Measurements from ENCODE around the gene SH3PXD2A.

Gene SH3PXD2A

GRCh38 chr10:103605359-103606096, 249.8 kb downstream of the SH3PXD2A start:
- FAIRE-seq (no peak), DNase-seq (ENCODE audit: insufficient read length, low spot score) (no peak)
- no peak for TF ChIP-seq POLR2A (IDR thresholded peaks at IDR 0.05; ENCODE audit: low read depth, low read length)

GRCh38 chr10:103603382-103603781, 252.0 kb downstream of the SH3PXD2A start:
- no peak for TF ChIP-seq POLR2A (IDR thresholded peaks at IDR 0.05; ENCODE audit: low read depth, low read length)
- no peak for FAIRE-seq
- DNase-seq (ENCODE audit: insufficient read length, low spot score), result no peak

GRCh38 chr10:103602852-103603155, 252.6 kb downstream of the SH3PXD2A start:
- DNase-seq (ENCODE audit: insufficient read length, low spot score) (no peak), FAIRE-seq (no peak)
- no peak for TF ChIP-seq POLR2A (IDR thresholded peaks at IDR 0.05; ENCODE audit: low read depth, low read length)

GRCh38 chr10:103602028-103602851, 253.1 kb downstream of the SH3PXD2A start:
- DNase-seq (ENCODE audit: insufficient read length, low spot score) (no peak), FAIRE-seq (no peak)
- TF ChIP-seq POLR2A (IDR thresholded peaks at IDR 0.05; ENCODE audit: low read depth, low read length), result no peak

- FAIRE-seq (no peak), DNase-seq (ENCODE audit: insufficient read length, low spot score) (no peak)
- TF ChIP-seq POLR2A (IDR thresholded peaks at IDR 0.05; ENCODE audit: low read depth, low read length), result no peak
Observed at GRCh38 chr10:103600956-103601569, 254.3 kb downstream of the SH3PXD2A start.

- DNase-seq (ENCODE audit: insufficient read length, low spot score), result no peak
- no peak for TF ChIP-seq POLR2A (IDR thresholded peaks at IDR 0.05; ENCODE audit: low read depth, low read length)
- no peak for FAIRE-seq
Observed at GRCh38 chr10:103600325-103600724, 255.1 kb downstream of the SH3PXD2A start.

- DNase-seq (ENCODE audit: insufficient read length, low spot score) (no peak), FAIRE-seq (no peak)
- no peak for TF ChIP-seq POLR2A (IDR thresholded peaks at IDR 0.05; ENCODE audit: low read depth, low read length)
Observed at GRCh38 chr10:103599907-103600306, 255.5 kb downstream of the SH3PXD2A start.

GRCh38 chr10:103599211-103599610, 256.2 kb downstream of the SH3PXD2A start:
- no peak for DNase-seq (ENCODE audit: insufficient read length, low spot score)
- no peak for TF ChIP-seq POLR2A (IDR thresholded peaks at IDR 0.05; ENCODE audit: low read depth, low read length)
- no peak for FAIRE-seq

GRCh38 chr10:103598654-103599115, 256.7 kb downstream of the SH3PXD2A start:
- FAIRE-seq (peak; percentile 23), DNase-seq (ENCODE audit: insufficient read length, low spot score) (peak; percentile 92)
- TF ChIP-seq POLR2A (IDR thresholded peaks at IDR 0.05; ENCODE audit: low read depth, low read length), result no peak

GRCh38 chr10:103597003-103597402, 258.4 kb downstream of the SH3PXD2A start:
- DNase-seq (ENCODE audit: insufficient read length, low spot score) (no peak), FAIRE-seq (no peak)
- TF ChIP-seq POLR2A (IDR thresholded peaks at IDR 0.05; ENCODE audit: low read depth, low read length), result no peak

GRCh38 chr10:103595933-103596726, 259.2 kb downstream of the SH3PXD2A start:
- no peak for TF ChIP-seq POLR2A (IDR thresholded peaks at IDR 0.05; ENCODE audit: low read depth, low read length)
- DNase-seq (ENCODE audit: insufficient read length, low spot score), result no peak
- no peak for FAIRE-seq

GRCh38 chr10:103593022-103593570, 262.3 kb downstream of the SH3PXD2A start:
- no peak for TF ChIP-seq POLR2A (IDR thresholded peaks at IDR 0.05; ENCODE audit: low read depth, low read length)
- DNase-seq (ENCODE audit: insufficient read length, low spot score), result no peak
- FAIRE-seq, result no peak

Data from H54 (cell line).